GM12878 (cell line): ENCODE results near the gene CARHSP1. TPM values are rescaled to one million over a fixed set of nuclear protein-coding genes. Genes with fewer than 3 reads are reported as not detected.

Experiments used
- ATAC-seq: fragments of 200-7000 bp; cut with Tn5 transposase; 3 replicates; pipeline ENCODE4 v1.9.1; 2020; ENCODE audit warnings: mild to moderate bottlenecking, moderate library complexity
- BruUV-seq: library from RNA; stranded (reverse); fragments of 400-500 nt; replicated peaks from 2 replicates; lab custom pipeline; 2021; lab: Mats Ljungman, UMichigan
- CTCF ChIA-PET: fragments of 300-600 bp; sonication (Branson Sonifier 250); formaldehyde crosslinking; extraction: SDS; loops from one replicate; lab custom pipeline; 2021; ENCODE audit warnings: inconsistent platforms; lab: Yijun Ruan, JAX
- POLR2A ChIA-PET: fragments of 350-600 bp; formaldehyde crosslinking; extraction: SDS; loops from one replicate; lab custom pipeline; 2021; ENCODE audit warnings: inconsistent platforms; lab: Charles Lee
- RAD21 ChIA-PET: fragments of 300-600 bp; sonication (Branson Sonifier 250); formaldehyde crosslinking; loops from one replicate; lab custom pipeline; 2023; ENCODE audit warnings: antibody characterized with exemption; ENCODE audit not compliant: unreplicated experiment; lab: Charles Lee
- SMC1A ChIA-PET: fragments of 300-600 bp; sonication (Branson Sonifier 250); formaldehyde crosslinking; loops from one replicate; lab custom pipeline; 2023; ENCODE audit not compliant: unreplicated experiment, uncharacterized antibody; lab: Charles Lee
- DNase-seq: peaks from one replicate; pipeline ENCODE4 v3.0.0-alpha.2; 2011; ENCODE audit warnings: low read depth, low spot score
- FAIRE-seq: peaks from 3 replicates; lab custom pipeline; 2011; peaks lifted over from hg19 to GRCh38; lab: Jason Lieb, UNC
- H2AFZ ChIP-seq: 2 replicates; pipeline ENCODE4 v1.6.0; 2011; ENCODE audit warnings: low read depth, low read length, control low read depth; ENCODE audit not compliant: control insufficient read depth
- H3K27ac ChIP-seq: 2 replicates; pipeline ENCODE4 v1.5.1; 2011; ENCODE audit warnings: control low read depth; ENCODE audit not compliant: control insufficient read depth, insufficient read depth
- H3K27me3 ChIP-seq, 2 experiments: replicated peaks in 1 of 2; 2 replicates each; pipeline versions ENCODE4 v1.6.0 to v1.6.1; 2011; ENCODE audit warnings: low read length in 1 of 2; ENCODE audit not compliant: control insufficient read depth in 2 of 2, insufficient read depth in 2 of 2
- H3K36me3 ChIP-seq, 2 experiments: 2 replicates each; pipeline ENCODE4 v1.5.1; 2011; ENCODE audit warnings: low read length in 1 of 2; ENCODE audit not compliant: control insufficient read depth in 2 of 2, insufficient read depth in 2 of 2
- H3K4me1 ChIP-seq: 2 replicates; pipeline ENCODE4 v1.6.1; 2011; ENCODE audit warnings: mild to moderate bottlenecking, low read length, moderate library complexity, mixed read lengths; ENCODE audit not compliant: control insufficient read depth, insufficient read depth
- H3K4me2 ChIP-seq: 2 replicates; pipeline ENCODE4 v1.6.0; 2011; ENCODE audit warnings: control low read depth; ENCODE audit not compliant: control insufficient read depth, insufficient read depth
- H3K4me3 ChIP-seq: fragments of 200-600 bp; sonication (generic); 2 replicates; pipeline ENCODE4 v1.5.1; 2016
- H3K79me2 ChIP-seq: 2 replicates; pipeline ENCODE4 v1.6.0; 2011; ENCODE audit warnings: low read length; ENCODE audit not compliant: control insufficient read depth, insufficient read depth
- H3K9ac ChIP-seq: 2 replicates; pipeline ENCODE4 v1.8.0; 2011; ENCODE audit warnings: low read length, control low read depth, mixed read lengths; ENCODE audit not compliant: control insufficient read depth, insufficient read depth
- H3K9me3 ChIP-seq: replicated peaks from 3 replicates; pipeline ENCODE4 v1.5.1; 2011; ENCODE audit warnings: mild to moderate bottlenecking, low read length; ENCODE audit not compliant: control insufficient read depth, insufficient read depth
- H4K20me1 ChIP-seq: 2 replicates; pipeline ENCODE4 v1.6.0; 2011; ENCODE audit not compliant: control insufficient read depth, insufficient read depth
- EGR1 ChIP-seq, 2 experiments: IDR thresholded peaks; 1 replicate in 1 of 2; 2 replicates in 1 of 2; pipeline ENCODE4 v1.6.1; 2011 to 2012; ENCODE audit warnings: low read depth in 2 of 2, low read length in 2 of 2, borderline replicate concordance in 1 of 2, mild to moderate bottlenecking in 1 of 2, moderate library complexity in 1 of 2
- IRF4 ChIP-seq: IDR thresholded peaks from 2 replicates; pipeline ENCODE4 v1.6.1; 2011; ENCODE audit warnings: low read depth, low read length
- NR2F1 ChIP-seq: fragments of 450-650 bp; conservative IDR thresholded peaks from 2 replicates; pipeline ENCODE4 v1.6.1; 2017; ENCODE audit warnings: mild to moderate bottlenecking
- RAD21 ChIP-seq: IDR thresholded peaks from 2 replicates; pipeline ENCODE4 v1.6.1; 2011; ENCODE audit warnings: mild to moderate bottlenecking, low read depth, low read length, moderate library complexity; ENCODE audit not compliant: insufficient read depth
- RCOR1 ChIP-seq: conservative IDR thresholded peaks from 2 replicates; pipeline ENCODE4 v1.6.1; 2012; ENCODE audit warnings: low read depth, low read length, improper control_type of control experiment
- RFX5 ChIP-seq: IDR thresholded peaks from 2 replicates; pipeline ENCODE4 v1.6.1; 2011; ENCODE audit warnings: low read depth, low read length, improper control_type of control experiment
- YBX1 ChIP-seq: fragments of 450-650 bp; IDR thresholded peaks from 2 replicates; pipeline ENCODE4 v1.6.1; 2016; ENCODE audit warnings: antibody characterized with exemption
- ZNF24 ChIP-seq: fragments of 450-650 bp; IDR thresholded peaks from 2 replicates; pipeline ENCODE4 v1.6.1; 2017; ENCODE audit warnings: antibody characterized with exemption, mild to moderate bottlenecking
- WGBS: methylation state at CpG from one replicate; pipeline ENCODE4 v1.1.6; 2016; ENCODE audit warnings: low lambda C conversion rate; ENCODE audit not compliant: insufficient replicate concordance, insufficient coverage; ENCODE audit errors: missing lambda C conversion rate; 5-methylcytosine and 5-hydroxymethylcytosine counted together
- in situ Hi-C: fragments of 300-500 bp; cut with MboI; formaldehyde crosslinking; loops from 9 replicates; pipeline ENCODE4 v1.14.3; 2018; ENCODE audit warnings: mixed read lengths
- intact Hi-C: fragments of 100-400 bp; cut with micrococcal nuclease; formaldehyde crosslinking; loops from one replicate; pipeline ENCODE4 v1.14.2; 2022; ENCODE audit not compliant: unreplicated experiment
- polyA plus RNA-seq, 11 experiments: library from polyadenylated mRNA; depleted of rRNA in 4 of 11; unstranded in 6 of 11; stranded (reverse) in 5 of 11; fragments of >200 nt; fragmentation: Nextera tagmentation in 4 of 11; fragmentation: Illumina TruSeq in 1 of 11; extraction: Ambion mirVana in 4 of 11; extraction: Trizol in 1 of 11; gene quantifications; 1 replicate in 1 of 11; 2 replicates in 10 of 11; pipeline versions ENCODE4 v1.2.1 to v1.2.3, GENCODE V29; 2011 to 2016; ENCODE audit warnings: inconsistent platforms in 2 of 11, missing spikeins in 2 of 11, low read depth in 1 of 11
- total RNA-seq, 4 experiments: library from RNA; depleted of rRNA in 3 of 4; stranded (reverse); fragments of >200 nt in 3 of 4; fragmentation: Illumina TruSeq in 1 of 4; extraction: Trizol in 1 of 4; gene quantifications; 2 replicates each; pipeline versions ENCODE4 v1.2.1 to v1.2.3, GENCODE V29; 2013 to 2021
- TF ChIP-seq, protein P1 (sequence below): fragments of 450-650 bp; IDR thresholded peaks from 2 replicates; pipeline ENCODE4 v1.6.1; 2016; ENCODE audit warnings: mild to moderate bottlenecking
- TF ChIP-seq, protein P2 (sequence below): fragments of 450-650 bp; formaldehyde crosslinking; IDR thresholded peaks from 2 replicates; pipeline ENCODE4 v1.5.0; 2022; ENCODE audit warnings: mild to moderate bottlenecking, missing genetic modification characterization
- TF ChIP-seq, protein P3 (sequence below): fragments of 450-650 bp; IDR thresholded peaks from 2 replicates; pipeline ENCODE4 v1.6.1; 2017; ENCODE audit warnings: mild to moderate bottlenecking
- TF ChIP-seq, protein P4 (sequence below): IDR thresholded peaks from 2 replicates; pipeline ENCODE4 v1.6.1; 2012; ENCODE audit warnings: mild to moderate bottlenecking, low read depth, low read length

CARHSP1 gene
- total and polyA plus RNA-seq, 10 of the 15 experiments (the other 5 are each of a cell fraction or from before 2014, with no cell fraction given) = 5.5 to 112 (median 67.0) TPM

DNA sequence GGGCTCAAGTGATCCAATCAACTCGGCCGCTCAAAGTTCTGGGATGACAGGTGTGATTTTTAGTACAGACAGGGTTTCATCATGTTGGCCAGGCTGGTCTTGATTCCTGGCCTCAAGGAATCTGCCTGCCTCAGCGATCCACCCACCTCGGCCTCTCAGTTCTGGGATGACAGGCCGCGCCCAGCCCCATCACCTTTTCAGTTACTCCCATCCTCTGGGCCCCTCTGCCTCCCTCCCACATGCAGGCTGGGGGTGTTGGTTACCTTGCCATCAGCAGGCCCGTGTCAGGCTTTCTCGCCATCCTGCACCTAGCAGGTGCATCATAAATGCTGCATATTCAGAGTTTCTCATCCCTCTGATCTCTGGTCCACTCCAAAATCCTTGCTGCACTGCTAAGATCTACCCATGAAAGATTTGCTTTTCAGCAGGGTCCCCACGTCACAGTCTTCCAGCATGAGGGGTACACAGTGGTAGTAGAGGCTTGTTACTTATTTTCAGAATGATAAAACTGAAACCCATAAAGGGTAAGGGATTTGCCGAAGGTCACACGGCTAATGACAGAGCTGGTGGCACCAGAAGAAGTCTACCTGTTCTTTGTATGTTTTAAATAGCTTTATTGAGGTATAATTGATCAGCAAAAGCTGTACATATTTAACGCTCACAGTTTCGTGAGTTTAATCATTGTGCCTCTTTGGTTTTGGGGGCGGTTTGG, 54.6 kb downstream of the CARHSP1 start:
- DNase-seq (no peak), FAIRE-seq (peak; percentile 31), ATAC-seq (peak; percentile 60)
- ChIA-PET SMC1A (interaction anchor here (0.6 to 1.0 kb wide), 3 partner anchors 46 to 78 kb away, joined by 3 to 4 read pairs (median 3); no protein-coding TSS in a partner anchor), POLR2A (interaction anchor here (0.8 to 0.9 kb wide), 2 partner anchors 11 to 13 kb away, joined by 7 read pairs; no protein-coding TSS in a partner anchor), CTCF (interaction anchor here (0.5 kb wide), 1 partner anchor 784 kb away, joined by 3 read pairs; no protein-coding TSS in a partner anchor), RAD21 (interaction anchor here (0.9 kb wide), 1 partner anchor 55 kb away, joined by 3 read pairs; the partner anchor contains the start of gene CARHSP1)
- Histone ChIP-seq H3K27ac (peak overlapping the region; percentile 18), H3K4me2 (no peak overlapping the region; the same call in 1 of the 2 replicates), H3K79me2 (no peaks in the 10 kb centered on the region), H3K4me3 (no peak overlapping the region), H3K27me3 (no peaks in the 10 kb centered on the region), H4K20me1 (peaks cover 3% of the 10 kb centered on the region), H3K36me3 (peaks cover 19 to 56% of the 10 kb centered on the region in 2 experiments), H2AFZ (no peak overlapping the region), H3K9me3 (no peaks in the 10 kb centered on the region), H3K4me1 (peaks cover 23% of the 10 kb centered on the region), H3K9ac (no peak overlapping the region)
- BruUV-seq = no TSS peak
- 36% methylated on average over 14 of the region's 14 CpGs for WGBS
- in situ Hi-C loops = no loop called here
- intact Hi-C loops = no loop called here
- TF ChIP-seq RCOR1 = no peak
- TF ChIP-seq RAD21 = no peak
- no peak for TF ChIP-seq YBX1
- TF ChIP-seq, protein P1, sequence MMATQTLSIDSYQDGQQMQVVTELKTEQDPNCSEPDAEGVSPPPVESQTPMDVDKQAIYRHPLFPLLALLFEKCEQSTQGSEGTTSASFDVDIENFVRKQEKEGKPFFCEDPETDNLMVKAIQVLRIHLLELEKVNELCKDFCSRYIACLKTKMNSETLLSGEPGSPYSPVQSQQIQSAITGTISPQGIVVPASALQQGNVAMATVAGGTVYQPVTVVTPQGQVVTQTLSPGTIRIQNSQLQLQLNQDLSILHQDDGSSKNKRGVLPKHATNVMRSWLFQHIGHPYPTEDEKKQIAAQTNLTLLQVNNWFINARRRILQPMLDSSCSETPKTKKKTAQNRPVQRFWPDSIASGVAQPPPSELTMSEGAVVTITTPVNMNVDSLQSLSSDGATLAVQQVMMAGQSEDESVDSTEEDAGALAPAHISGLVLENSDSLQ = no peak
- TF ChIP-seq, protein P2, sequence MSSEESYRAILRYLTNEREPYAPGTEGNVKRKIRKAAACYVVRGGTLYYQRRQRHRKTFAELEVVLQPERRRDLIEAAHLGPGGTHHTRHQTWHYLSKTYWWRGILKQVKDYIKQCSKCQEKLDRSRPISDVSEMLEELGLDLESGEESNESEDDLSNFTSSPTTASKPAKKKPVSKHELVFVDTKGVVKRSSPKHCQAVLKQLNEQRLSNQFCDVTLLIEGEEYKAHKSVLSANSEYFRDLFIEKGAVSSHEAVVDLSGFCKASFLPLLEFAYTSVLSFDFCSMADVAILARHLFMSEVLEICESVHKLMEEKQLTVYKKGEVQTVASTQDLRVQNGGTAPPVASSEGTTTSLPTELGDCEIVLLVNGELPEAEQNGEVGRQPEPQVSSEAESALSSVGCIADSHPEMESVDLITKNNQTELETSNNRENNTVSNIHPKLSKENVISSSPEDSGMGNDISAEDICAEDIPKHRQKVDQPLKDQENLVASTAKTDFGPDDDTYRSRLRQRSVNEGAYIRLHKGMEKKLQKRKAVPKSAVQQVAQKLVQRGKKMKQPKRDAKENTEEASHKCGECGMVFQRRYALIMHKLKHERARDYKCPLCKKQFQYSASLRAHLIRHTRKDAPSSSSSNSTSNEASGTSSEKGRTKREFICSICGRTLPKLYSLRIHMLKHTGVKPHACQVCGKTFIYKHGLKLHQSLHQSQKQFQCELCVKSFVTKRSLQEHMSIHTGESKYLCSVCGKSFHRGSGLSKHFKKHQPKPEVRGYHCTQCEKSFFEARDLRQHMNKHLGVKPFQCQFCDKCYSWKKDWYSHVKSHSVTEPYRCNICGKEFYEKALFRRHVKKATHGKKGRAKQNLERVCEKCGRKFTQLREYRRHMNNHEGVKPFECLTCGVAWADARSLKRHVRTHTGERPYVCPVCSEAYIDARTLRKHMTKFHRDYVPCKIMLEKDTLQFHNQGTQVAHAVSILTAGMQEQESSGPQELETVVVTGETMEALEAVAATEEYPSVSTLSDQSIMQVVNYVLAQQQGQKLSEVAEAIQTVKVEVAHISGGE (CRISPR knock-in tag) = no peak
- TF ChIP-seq RFX5 = no peak
- TF ChIP-seq, protein P3, sequence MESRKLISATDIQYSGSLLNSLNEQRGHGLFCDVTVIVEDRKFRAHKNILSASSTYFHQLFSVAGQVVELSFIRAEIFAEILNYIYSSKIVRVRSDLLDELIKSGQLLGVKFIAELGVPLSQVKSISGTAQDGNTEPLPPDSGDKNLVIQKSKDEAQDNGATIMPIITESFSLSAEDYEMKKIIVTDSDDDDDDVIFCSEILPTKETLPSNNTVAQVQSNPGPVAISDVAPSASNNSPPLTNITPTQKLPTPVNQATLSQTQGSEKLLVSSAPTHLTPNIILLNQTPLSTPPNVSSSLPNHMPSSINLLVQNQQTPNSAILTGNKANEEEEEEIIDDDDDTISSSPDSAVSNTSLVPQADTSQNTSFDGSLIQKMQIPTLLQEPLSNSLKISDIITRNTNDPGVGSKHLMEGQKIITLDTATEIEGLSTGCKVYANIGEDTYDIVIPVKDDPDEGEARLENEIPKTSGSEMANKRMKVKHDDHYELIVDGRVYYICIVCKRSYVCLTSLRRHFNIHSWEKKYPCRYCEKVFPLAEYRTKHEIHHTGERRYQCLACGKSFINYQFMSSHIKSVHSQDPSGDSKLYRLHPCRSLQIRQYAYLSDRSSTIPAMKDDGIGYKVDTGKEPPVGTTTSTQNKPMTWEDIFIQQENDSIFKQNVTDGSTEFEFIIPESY = no peak
- TF ChIP-seq, protein P4, sequence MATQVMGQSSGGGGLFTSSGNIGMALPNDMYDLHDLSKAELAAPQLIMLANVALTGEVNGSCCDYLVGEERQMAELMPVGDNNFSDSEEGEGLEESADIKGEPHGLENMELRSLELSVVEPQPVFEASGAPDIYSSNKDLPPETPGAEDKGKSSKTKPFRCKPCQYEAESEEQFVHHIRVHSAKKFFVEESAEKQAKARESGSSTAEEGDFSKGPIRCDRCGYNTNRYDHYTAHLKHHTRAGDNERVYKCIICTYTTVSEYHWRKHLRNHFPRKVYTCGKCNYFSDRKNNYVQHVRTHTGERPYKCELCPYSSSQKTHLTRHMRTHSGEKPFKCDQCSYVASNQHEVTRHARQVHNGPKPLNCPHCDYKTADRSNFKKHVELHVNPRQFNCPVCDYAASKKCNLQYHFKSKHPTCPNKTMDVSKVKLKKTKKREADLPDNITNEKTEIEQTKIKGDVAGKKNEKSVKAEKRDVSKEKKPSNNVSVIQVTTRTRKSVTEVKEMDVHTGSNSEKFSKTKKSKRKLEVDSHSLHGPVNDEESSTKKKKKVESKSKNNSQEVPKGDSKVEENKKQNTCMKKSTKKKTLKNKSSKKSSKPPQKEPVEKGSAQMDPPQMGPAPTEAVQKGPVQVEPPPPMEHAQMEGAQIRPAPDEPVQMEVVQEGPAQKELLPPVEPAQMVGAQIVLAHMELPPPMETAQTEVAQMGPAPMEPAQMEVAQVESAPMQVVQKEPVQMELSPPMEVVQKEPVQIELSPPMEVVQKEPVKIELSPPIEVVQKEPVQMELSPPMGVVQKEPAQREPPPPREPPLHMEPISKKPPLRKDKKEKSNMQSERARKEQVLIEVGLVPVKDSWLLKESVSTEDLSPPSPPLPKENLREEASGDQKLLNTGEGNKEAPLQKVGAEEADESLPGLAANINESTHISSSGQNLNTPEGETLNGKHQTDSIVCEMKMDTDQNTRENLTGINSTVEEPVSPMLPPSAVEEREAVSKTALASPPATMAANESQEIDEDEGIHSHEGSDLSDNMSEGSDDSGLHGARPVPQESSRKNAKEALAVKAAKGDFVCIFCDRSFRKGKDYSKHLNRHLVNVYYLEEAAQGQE = no peak
- peak; percentile 89 for TF ChIP-seq NR2F1
- TF ChIP-seq IRF4 = no peak
- TF ChIP-seq ZNF24 = no peak
- no peak for TF ChIP-seq EGR1 (IDR thresholded peaks at IDR 0.05; ENCODE audit: borderline replicate concordance in 1 of 2, low read depth in 2 of 2, low read length in 2 of 2)
